Measurements from ENCODE around the gene HHIPL1.

- TF ChIP-seq CTCF (IDR thresholded peaks at IDR 0.05; ENCODE audit: control extremely low read depth in 1 of 3, insufficient read depth in 1 of 3, low read depth in 1 of 3, low read length in 3 of 3) (no peak), ASH2L (IDR thresholded peaks at IDR 0.05; ENCODE audit: low read length) (no peak), RAD21 (IDR thresholded peaks at IDR 0.05 in 1 of 2, conservative IDR thresholded peaks at IDR 0.05 in 1 of 2; ENCODE audit: low read depth in 2 of 2, low read length in 2 of 2) (no peak), EP300 (IDR thresholded peaks at IDR 0.05; ENCODE audit: borderline replicate concordance in 1 of 2, low read depth in 2 of 2, low read length in 2 of 2) (no peak), JUN (IDR thresholded peaks at IDR 0.05; ENCODE audit: low read depth, low read length) (no peak), CEBPB (IDR thresholded peaks at IDR 0.05; ENCODE audit: low read depth, low read length) (no peak), CHD2 (IDR thresholded peaks at IDR 0.05; ENCODE audit: low read length) (no peak), KDM1A (IDR thresholded peaks at IDR 0.05; ENCODE audit: borderline replicate concordance, low read length) (no peak), YY1 (IDR thresholded peaks at IDR 0.05; ENCODE audit: low read depth, low read length) (no peak), POLR2AphosphoS5 (IDR thresholded peaks at IDR 0.05; ENCODE audit: low read depth, low read length) (no peak)
Measured at GRCh38 chr14:99655521-99655920, 10.6 kb downstream of the HHIPL1 start.

Data from H1 (cell line).